Activated CD4-positive, alpha-beta T cell treated with anti-CD3 and anti-CD28 coated beads for 1 hour (primary cell): ENCODE measurements around the gene SLC9C2.
"Not testable (repeated sequence)": the region's sequence is repeated elsewhere in the genome, so short reads cannot be mapped to it uniquely, and the experiment has no call there.

Source experiments
- DNase-seq: peaks from one replicate; pipeline ENCODE4 v3.0.0-alpha.2; 2020

The SLC9C2 gene

GRCh38 chr1:173573596-173573995 is 29.3 kb downstream of the SLC9C2 start:
- no peak for DNase-seq

DNA sequence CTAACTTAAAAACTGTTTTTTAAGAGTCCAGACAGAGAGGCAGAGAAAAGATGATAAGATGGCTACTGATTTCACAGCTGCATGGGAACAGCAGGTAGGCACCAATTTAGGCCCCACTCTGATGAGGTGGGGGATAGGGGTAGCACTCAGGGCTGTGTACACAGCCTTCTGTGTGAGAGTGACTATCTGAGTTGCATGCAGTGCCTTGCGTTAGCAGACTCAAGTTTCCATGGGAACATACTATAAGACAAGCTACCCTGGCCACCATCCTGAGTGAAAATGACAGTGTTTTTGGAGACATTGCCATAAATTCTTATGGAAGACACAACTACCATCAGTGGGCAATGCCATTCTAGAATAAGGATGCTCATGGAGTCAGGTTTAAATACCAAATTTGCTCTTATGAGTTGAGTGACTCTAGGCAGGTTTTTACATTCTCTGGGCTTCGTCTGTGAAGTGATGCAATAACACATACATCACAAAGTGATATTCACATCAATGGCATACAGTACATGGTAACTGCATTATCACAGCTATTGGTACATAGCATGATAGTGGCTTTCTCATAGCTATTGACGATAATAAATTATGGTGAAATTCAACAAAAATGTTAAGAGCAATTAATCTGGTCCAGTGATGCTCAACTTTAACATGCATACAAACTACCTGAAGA is 30.5 kb downstream of the SLC9C2 start:
- no peak for DNase-seq

DNA sequence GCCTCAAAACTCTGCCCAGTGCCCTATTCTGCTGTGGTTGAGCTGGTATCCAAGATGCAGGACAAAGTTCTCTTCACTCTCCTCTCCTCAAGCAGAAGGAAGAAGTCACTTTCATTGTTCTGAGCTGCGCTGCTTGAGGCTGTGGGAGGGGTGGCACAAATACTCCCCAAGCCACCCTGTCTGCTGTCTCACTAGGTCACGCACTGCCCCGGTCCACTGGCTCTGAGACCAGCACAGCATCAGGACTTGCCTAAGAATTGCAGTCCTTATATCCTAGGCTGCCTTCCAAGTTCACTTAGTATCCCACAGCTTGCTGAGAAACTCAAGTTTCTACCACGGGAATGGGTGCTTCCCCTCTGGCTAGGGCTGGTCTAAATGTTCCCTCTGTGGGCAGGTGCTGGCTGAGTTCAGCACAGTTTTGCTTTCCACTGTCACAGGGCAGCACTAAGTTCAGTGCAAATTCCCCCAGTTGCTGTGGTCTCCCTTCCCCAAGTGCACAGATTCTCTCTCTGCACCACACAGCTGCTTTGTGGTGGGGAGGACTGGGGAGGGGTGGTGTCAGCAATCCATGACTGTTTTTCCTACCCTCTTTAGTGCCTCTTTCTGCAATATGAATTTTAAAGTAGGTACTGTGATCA is 32.4 kb downstream of the SLC9C2 start:
- DNase-seq, result no peak

GRCh38 chr1:173568483-173568882 is 34.4 kb downstream of the SLC9C2 start:
- no peak for DNase-seq

GRCh38 chr1:173563846-173564245 is 39.0 kb downstream of the SLC9C2 start:
- not testable (repeated sequence) for DNase-seq

DNA sequence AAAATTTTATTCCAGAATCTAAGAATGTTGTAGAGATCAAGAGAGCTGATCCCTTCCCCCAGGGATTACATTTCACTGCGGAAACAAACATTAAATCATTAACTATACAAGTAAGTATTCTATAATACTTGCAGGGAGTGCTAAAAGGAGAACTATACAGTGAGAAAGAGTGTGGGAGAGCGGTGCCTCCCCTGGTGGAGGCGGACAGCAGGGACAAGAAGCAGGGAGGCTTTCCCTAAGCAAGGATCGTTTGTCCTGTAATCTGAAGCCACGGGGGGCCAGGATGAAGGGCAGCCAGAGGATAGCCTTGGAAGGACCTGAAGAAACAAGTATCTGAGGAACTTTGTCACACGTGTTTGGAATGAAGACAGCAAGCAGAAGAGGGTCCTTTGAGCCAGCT is 40.1 kb downstream of the SLC9C2 start:
- DNase-seq, result no peak

DNA sequence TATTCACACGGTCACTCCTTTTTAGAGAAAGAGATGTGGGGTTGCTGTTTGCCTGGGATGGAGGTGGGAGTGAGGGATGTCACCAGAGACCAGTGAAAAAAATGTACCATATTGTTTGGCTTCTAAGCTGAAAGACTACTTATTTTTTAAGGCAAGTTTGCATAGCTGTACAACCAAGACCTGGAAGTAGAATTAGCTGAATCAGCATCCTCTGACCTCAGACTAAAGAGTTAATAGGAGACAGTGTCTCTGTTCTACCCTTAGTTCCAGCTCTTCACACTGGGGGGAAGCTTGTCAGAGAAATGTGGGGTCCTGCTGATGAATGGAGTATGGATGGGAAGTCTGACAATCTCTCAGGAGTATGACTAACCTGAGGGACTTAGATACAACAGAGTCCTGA is 41.6 kb downstream of the SLC9C2 start:
- no peak for DNase-seq

DNA sequence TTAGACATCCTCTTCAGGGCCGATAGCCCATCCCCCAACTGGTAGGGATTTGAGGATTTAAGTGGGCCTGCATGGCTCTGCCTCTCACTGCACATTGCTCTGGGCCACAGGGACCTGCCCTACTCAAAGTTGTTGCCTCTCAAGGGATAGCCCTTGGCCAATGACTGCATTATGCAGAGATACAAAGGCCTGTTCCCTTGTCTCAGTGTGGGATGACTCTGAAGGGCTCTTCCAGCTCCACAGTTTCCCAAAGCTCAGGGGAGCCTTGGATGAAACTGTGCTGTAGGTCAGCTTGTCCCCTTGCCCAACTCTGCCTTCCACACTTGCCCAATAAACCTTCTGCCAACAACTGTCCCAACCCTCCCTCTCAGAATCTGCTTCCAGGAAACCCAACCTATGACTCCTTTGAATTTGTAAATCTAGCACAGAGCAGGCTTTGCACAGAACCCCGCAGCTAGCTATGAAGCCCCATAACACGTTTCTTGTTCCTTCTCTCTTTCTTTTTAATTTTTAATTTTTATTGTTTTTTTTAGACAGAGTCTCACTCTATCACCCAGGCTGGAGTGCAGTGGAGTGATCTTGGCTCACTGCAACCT is 42.5 kb downstream of the SLC9C2 start:
- DNase-seq, result no peak

GRCh38 chr1:173555651-173556305 is 47.1 kb downstream of the SLC9C2 start:
- no peak for DNase-seq

DNA sequence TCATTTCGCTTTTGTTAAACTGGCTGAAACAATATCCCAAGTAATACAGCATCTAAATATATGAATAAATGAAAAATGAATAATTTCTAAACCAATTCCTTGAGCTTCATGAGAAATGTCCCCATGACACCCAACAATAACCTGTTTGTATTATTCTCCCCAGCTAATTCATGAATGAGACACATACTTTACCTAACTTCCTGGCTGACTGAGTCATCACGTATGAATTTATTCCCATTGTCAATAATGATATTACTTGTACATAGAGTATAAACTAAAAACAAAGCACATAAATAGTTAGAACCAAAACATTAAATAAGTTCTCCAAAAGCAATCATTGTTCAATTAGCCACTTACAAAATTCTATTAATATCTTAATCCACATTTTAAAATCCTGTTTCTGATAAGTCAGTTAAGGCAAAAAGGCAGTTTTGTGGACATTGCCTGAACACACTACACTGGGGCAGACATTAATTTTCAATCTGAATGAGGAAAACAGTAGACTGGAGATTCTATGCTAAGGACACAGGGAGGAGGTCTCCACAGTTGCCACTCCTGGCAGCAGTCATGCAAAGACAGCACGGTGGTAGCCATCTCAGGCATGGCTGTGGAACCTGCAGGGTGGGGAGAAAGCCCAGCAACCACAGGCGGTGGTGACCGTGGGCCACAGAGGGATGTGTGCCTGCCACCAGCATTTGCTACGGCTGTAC is 48.2 kb downstream of the SLC9C2 start:
- DNase-seq, result no peak

DNA sequence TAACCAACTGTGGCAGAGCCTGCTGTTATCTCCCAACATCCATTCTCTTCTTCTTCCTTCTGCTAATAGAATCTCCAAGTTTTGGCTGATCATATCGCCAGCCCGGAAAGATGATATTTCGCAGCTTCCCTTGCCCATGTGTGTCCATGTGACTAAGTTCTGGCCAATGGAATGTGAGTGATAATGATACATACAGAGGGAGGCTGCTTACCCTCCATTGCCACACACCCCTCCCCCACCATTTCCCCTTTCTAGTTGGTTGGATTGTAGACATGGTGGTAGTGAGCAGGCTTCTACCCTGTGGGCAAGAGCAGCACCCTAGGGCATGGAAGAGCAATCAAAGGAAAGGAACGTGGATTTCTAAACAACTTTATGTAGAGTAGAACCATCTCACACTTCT is 48.8 kb downstream of the SLC9C2 start:
- DNase-seq, result no peak

- no peak for DNase-seq
These were observed 49.6 kb downstream of the SLC9C2 start for GRCh38 chr1:173553312-173553711.

- DNase-seq, result no peak
These were observed 51.2 kb downstream of the SLC9C2 start for GRCh38 chr1:173551699-173552098.

- no peak for DNase-seq
These were observed 53.1 kb downstream of the SLC9C2 start for GRCh38 chr1:173549813-173550212.

DNA sequence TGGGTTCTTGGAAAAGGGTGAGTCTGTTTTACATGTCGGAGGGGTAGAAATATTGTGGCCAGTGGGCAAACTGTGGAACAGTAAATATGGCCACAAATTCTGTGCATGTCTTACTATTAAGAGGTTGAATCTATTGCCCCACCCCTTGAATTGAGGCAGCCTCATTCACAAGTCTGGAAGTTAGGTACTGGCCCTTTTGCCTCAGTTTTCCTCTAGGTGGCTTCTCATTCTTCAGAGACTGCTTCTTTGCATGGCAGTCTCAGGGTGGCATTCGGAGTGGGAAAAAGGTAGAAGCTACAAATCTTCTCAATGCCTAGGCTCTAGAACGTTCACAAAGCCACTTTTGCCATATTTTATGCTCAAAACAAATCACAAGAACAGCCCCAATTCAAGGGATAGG is 57.2 kb downstream of the SLC9C2 start:
- no peak for DNase-seq

GRCh38 chr1:173536223-173536622 is 66.6 kb downstream of the SLC9C2 start:
- DNase-seq, result no peak

DNA sequence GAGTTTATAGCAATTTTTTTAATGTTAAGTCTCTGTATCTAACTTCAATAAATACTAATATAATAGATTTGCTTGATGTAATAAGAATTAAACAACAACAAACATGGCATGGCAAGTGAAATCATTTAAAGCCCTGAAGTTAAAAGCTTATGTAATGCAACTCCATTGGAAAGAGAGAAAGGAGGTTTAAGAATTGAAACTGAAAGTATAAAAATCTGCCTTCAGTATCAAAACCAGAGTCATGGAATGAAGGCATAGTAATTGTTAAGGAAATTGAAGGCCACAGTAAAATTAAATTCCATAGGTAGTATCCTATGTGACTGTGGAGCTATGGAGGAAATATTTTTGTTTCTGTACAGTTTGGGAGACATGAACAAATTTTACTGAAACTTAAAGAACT is 70.6 kb downstream of the SLC9C2 start:
- DNase-seq, result no peak

DNA sequence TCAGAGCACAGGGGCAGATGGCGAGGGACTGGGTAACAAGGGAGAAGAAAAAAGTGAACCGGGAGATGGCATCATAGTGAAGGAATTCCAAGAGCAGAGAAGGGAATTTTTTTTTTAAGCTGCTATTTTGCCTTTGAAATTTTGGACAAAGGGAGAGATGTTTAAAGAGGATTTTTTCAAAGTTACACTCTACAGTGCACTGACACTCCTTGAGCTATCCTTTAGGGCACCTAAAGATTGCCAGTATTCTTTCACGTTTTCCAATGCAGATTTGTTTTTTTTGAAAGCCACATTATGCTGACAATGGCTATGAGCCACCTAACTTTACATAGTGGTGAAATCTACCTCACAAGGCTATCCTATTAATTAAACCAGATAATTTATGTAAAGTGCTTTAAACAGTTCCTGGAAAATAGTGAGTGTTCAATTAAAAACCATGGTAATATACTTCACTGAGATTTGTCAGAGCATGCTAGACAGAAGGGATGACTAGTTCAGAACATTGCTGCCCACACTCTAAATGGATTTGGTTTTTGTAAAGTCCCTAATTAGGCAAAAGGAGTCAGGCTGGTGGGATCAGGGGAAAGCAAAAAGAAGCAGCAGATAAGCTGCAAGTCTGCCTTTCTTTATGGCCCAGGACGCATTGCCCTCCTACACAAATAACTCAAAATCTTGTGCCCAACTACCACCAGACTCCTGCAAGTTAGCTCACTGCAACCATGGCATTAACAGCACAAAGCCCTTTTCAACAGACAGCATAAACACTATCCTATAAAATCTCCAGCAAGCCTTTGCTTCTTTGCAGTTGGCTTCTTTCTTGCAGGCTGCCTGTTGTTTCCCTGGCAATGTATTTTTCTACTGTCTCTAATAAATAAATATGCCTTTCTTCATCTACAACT is 71.8 kb downstream of the SLC9C2 start:
- DNase-seq, result no peak

GRCh38 chr1:173529106-173529505 is 73.8 kb downstream of the SLC9C2 start:
- no peak for DNase-seq

DNA sequence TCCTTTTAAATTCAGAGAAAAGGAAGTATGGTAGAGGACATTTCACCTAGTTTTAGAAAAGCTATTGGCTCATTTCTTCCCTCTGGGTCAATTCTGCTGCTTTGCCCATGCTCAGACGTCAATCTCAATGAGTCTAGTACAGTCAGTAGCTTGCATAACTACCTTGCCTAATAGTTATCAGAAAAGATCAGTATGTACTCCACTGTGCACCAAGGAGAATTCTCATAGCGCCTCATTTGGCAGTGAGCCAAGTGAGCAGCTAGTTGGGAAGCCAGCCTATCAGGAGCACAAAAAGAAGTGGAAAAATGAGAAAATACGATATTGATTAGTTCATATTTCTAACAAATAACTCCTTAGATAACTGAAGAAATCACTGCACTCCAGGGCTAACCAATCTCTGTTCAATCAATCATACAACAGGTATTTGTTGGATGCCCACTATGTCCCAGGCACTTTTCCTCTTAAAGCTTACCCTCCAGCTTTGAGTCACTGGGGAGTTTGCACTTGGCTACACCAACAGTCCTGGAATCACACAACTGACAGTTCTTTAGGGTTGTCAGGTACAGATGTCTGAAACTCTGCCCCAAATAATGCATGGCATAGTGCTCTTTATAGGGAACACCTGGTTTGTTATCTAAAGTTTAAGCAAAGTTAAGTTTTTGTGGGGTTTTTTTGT is 75.6 kb downstream of the SLC9C2 start:
- DNase-seq, result no peak

- DNase-seq, result no peak
These were observed 76.9 kb downstream of the SLC9C2 start for GRCh38 chr1:173525926-173526325.

DNA sequence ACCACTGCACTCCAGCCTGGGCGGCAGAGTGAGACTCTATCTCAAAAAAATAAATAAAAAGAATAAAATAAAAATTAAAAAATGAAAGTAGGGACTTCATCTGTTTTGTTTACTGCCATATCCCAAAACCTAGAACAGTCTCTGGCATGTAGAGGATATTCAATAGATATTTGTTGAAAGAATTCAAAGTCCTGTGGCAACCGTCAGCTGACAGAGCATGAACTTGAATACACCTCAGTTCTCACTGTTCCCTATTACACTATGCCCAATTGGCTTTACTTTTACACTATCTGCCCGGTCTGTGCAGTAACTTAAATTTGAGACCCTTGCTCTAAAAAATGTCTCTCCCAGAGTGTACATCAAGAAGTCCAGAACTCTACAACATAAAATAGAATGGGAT is 79.5 kb downstream of the SLC9C2 start:
- no peak for DNase-seq
